NCI-H1417 treated with DMSO at 0.1 percent for 48 hours (cell line): Measurements from ENCODE around the gene VTA1.
A peak's percentile ranks its signal among the peaks of the same experiment; 100 is the strongest.
"Not testable (repeated sequence)": the region's sequence is repeated elsewhere in the genome, so short reads cannot be mapped to it uniquely, and the experiment has no call there.

Experiments used
- DNase-seq: peaks from one replicate; lab custom pipeline; 2025; lab: John Stamatoyannopoulos, UW

The VTA1 gene, protein sequence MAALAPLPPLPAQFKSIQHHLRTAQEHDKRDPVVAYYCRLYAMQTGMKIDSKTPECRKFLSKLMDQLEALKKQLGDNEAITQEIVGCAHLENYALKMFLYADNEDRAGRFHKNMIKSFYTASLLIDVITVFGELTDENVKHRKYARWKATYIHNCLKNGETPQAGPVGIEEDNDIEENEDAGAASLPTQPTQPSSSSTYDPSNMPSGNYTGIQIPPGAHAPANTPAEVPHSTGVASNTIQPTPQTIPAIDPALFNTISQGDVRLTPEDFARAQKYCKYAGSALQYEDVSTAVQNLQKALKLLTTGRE

GRCh38 chr6:142146828-142147662 is at the start of gene VTA1, which contains the start of gene NMBR:
Gene VTA1, plus strand, starts transcription at chr6:142147263. Its CDS starts 25 bp downstream, at chr6:142147288.
Gene NMBR, minus strand, starts transcription at chr6:142147122. Its CDS starts 58,464 bp downstream, at chr6:142088658.
- DNase-seq = peak; percentile 98

DNA sequence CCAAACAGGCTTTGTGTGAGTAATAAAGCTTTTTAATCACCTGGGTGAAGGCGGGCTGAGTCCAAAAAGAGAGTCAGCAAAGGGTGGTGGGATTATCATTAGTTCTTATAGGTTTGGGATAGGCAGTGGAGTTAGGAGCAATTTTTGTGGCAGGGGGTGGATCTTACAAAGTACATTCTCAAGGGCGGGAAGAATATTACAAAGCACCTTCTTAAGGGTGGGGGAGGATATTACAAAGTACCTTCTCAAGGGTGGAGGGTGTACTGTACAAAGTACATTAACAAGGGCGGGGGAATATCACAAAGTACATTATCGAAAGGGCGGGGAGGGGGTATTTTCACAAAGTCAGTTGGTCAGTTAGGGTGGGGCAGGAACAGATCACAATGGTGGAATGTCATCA is 42.2 kb upstream of the VTA1 start:
- DNase-seq = not testable (repeated sequence)

GRCh38 chr6:142110820-142111219 is 36.2 kb upstream of the VTA1 start:
- not testable (repeated sequence) for DNase-seq

DNA sequence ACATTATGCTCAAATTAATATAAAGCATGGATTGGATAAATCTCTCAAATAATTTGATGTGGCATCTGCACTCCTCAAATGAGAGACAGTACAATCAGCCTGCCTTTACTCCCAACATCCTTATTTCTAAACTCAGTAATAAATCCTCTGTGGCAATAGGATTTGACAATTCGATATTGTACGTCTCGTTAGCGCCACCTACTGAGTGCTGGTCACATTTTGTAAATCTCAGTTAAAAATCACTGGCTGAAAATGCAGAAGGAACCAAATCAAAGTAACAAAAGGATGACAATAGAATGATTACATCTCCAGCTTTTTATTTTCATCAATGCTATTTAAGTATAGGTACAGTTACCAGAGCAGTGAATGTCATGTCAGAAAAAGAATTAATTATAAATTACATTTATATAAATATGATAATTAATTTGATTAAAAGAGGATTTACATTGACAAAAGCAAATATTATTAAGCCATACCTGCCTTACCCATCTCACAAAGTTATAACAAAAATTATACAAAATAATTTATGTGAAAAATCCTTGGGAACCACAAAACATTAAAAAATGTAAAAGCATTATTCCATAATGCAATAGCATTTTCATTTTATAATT is 34.5 kb upstream of the VTA1 start:
- DNase-seq = peak; percentile 63

- no peak for DNase-seq
Measured at GRCh38 chr6:142117366-142117765, 29.7 kb upstream of the VTA1 start.

DNA sequence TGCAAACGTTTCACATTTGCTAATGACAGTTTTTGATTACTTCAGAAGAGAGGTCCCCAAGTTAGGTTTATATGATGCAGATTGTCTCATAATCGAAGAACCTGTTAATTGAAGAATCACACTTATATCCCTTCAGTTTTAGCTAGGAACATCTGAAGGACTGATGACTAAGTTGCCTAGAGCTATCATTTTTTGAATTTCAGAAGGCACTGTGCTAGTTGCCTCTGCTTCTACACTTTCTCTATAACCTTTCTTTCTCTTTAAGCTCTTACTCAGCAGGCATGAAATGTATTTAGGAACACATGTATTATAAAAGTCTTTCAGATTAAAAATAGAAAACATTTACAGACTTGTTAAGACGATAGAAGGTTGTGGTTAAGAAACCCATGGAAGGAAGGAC is 28.7 kb upstream of the VTA1 start:
- DNase-seq = no peak

- DNase-seq = no peak
Measured at GRCh38 chr6:142118925-142119324, 28.1 kb upstream of the VTA1 start.

DNA sequence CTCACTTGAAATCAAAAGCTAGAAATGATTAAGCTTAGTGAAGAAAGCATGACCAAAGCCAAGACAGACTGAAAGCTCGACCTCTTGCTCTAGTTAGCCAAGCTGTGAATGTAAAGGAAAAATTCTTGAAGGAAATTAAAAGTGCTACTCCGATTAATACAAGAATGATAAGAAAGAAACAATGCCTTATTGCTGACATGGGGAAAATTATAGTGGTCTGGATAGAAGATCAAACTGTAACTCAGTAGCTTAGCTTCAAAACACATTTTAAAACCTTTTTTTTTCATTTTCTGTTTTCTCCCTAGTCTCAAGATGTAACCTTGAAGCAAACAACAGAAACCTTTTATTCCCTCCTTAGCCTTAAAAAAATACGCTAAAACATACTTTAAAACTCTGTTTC is 25.7 kb upstream of the VTA1 start:
- no peak for DNase-seq

- no peak for DNase-seq
Measured at GRCh38 chr6:142130814-142131213, 16.2 kb upstream of the VTA1 start.

- DNase-seq = no peak
Measured at GRCh38 chr6:142132625-142133024, 14.4 kb upstream of the VTA1 start, which contains the start of gene GJE1. Gene GJE1, plus strand, starts transcription at chr6:142132925. Its CDS starts 234 bp downstream, at chr6:142133159.

DNA sequence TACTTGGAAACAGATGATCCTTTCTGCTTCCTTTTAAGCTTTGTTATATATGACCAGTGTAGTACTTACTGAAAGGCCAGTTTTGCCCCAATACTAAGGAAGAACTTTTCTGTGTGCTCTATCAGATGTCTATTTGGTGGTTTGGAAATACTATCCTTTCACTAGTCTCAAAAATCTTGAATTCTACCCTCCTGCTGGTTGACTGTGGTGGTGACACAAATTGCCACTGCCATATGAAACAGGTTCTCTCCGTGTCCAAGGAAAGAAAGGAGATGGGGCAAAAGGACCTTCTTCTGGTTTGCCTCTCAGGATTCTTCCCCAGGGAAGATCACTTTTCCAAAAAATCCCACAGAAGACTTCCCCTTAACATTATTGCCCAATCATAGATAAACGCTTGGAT is 8.2 kb upstream of the VTA1 start:
- DNase-seq = no peak

- DNase-seq = not testable (repeated sequence)
Measured at GRCh38 chr6:142141531-142141930, 5.5 kb upstream of the VTA1 start.

DNA sequence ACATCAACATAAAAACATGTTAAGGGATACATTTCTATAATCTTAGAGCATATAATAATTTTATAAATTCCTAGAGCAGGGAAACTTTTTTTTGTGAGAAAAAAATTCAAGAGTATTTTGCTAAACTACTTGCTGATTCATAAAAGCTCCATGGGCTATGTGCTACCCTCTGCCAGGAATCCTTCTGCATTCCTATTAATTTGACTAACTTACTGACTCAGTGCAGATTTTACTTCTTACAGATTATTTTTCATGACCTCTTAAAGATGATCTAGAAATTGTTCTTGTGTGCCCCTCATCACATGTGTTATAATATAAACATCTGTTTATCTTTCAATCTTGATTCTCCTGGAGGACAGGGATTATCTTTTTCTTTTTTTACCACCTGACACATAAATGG is 5.7 kb downstream of the VTA1 start:
- DNase-seq = no peak

DNA sequence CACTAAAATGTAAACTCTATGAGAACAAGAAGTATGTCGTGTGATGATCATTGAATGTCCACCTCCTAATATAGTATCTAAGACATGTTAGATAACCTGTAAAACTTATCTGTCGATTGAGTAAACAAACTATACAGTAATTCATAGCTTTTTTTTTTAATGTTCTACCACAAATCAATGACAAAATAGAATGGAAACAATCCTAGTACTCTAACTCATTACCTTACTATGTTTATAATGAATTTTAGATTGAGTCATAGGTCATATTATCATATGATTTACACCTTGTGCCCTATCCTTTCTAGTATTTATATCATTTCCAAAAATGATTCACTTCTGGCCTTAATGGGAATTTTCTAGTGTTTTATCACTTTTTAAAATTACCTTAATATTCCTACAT is 6.1 kb downstream of the VTA1 start:
- DNase-seq = no peak

DNA sequence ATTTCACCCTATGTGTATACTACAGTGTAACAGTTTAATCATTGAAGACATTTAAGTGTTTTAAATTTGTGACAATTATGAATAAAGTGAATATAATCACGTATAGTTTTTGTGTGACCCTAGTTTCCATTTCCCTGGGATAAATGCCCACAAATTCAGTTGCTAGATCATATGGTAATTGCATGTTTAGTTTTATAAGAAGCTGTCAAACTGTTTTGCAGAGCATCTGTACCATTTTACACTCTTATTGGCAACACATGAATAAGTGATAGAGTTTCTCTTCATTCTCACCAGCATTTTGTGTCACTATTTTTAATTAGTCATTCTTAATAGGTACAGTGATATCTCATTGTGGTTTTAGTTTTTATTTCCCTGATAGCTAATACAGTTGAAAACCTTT is 7.3 kb downstream of the VTA1 start:
- no peak for DNase-seq

- no peak for DNase-seq
Measured at GRCh38 chr6:142155091-142155490, 8.0 kb downstream of the VTA1 start.

GRCh38 chr6:142155895-142156757 is 9.1 kb downstream of the VTA1 start:
- no peak for DNase-seq

DNA sequence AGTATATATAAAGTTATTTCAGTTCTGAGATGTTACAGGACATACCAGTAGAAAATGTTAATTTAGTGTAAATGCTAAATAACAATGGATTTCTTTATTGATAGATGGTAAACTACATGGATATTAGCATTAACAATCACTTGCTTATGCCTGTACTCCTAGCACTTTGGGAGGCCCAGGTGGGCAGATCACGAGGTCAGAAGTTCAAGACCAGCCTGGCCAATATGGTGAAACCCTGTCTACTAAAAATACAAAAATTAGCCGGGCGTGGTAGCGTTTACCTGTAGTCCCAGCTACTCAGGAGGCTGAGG is 9.7 kb downstream of the VTA1 start:
- DNase-seq = not testable (repeated sequence)

- no peak for DNase-seq
Measured at GRCh38 chr6:142162780-142163179, 15.7 kb downstream of the VTA1 start.

- no peak for DNase-seq
Measured at GRCh38 chr6:142165227-142165626, 18.2 kb downstream of the VTA1 start.

DNA sequence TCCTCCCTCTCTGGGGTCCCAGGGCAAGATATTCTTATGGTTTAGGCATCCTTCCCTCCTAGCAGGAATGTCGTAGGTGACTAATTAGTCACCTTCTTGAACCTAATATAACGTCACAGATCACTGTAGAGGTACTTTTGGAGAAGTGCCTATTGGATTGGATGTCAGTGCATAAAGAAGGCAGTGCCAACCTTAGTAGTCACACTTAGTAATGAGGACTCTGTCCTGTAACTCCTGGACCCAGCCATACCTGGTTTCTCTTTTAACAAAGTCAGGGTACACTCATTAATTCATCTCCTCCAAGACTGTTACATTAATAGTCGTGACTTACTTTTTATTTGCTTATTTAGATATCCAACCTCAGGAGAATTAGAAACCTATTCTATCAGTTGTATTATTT is 20.0 kb downstream of the VTA1 start:
- DNase-seq = no peak

DNA sequence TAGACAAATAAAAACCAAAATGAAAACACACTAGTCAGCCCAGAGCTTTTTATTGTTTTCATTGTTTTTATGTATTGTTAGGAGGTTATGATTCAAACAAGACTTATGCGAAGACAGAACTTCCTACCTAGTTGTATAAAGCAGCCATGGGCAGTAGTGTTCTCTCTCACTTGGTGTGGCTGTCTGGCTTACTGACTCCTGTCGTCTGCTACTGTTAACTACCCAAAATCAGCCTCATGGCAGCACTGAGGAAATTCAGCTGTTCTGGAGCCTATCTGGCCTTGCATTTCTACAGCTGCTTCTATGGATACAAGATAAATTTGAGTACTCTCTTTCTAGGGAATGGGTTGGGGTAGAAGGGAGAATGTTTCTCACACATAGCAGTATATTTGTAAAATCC is 20.4 kb downstream of the VTA1 start:
- DNase-seq = no peak
